Panc1 (cell line): Measurements from ENCODE around the gene NARS2. TPM values are rescaled to one million over a fixed set of nuclear protein-coding genes. Genes with fewer than 3 reads are reported as not detected.

Source experiments
- ATAC-seq: fragments of 200-7000 bp; cut with Tn5 transposase; 2 replicates; pipeline ENCODE4 v1.9.1; 2020; ENCODE audit warnings: mild to moderate bottlenecking, moderate library complexity
- BruUV-seq: library from RNA; stranded (reverse); fragments of 400-500 nt; replicated peaks from 2 replicates; lab custom pipeline; 2021; lab: Mats Ljungman, UMichigan
- CTCF ChIA-PET: fragments of 300-600 bp; sonication (Branson Sonifier 250); formaldehyde crosslinking; loops from one replicate; lab custom pipeline; 2022; ENCODE audit warnings: antibody characterized with exemption; lab: Charles Lee
- POLR2A ChIA-PET: fragments of 300-600 bp; sonication (Branson Sonifier 250); formaldehyde crosslinking; loops from one replicate; lab custom pipeline; 2022; ENCODE audit warnings: antibody characterized with exemption; lab: Charles Lee
- DNase-seq: peaks from one replicate; pipeline ENCODE4 v3.0.0-alpha.2; 2010; ENCODE audit warnings: low read depth, low spot score
- H3K27ac ChIP-seq: 2 replicates; pipeline ENCODE4 v1.5.1; 2011; ENCODE audit warnings: mild to moderate bottlenecking, low read length, inconsistent platforms
- H3K27me3 ChIP-seq: fragments of 200-500 bp; sonication (Bioruptor generic); 2 replicates; pipeline ENCODE4 v1.6.0; 2014; ENCODE audit warnings: low read length, inconsistent platforms; ENCODE audit not compliant: control insufficient read depth, insufficient read depth
- H3K36me3 ChIP-seq: fragments of 200-500 bp; sonication (Bioruptor generic); 2 replicates; pipeline ENCODE4 v1.5.1; 2014; ENCODE audit warnings: inconsistent platforms, mild to moderate bottlenecking, low read length, moderate library complexity; ENCODE audit not compliant: control insufficient read depth, insufficient read depth
- H3K4me1 ChIP-seq: 2 replicates; pipeline ENCODE4 v1.5.1; 2011; ENCODE audit warnings: inconsistent platforms, mild to moderate bottlenecking, low read length, moderate library complexity; ENCODE audit not compliant: control insufficient read depth, insufficient read depth
- H3K4me3 ChIP-seq, 2 experiments: 2 replicates each; pipeline ENCODE4 v1.5.1; 2011 to 2012; ENCODE audit warnings: low read depth in 2 of 2, low read length in 2 of 2, mild to moderate bottlenecking in 2 of 2, inconsistent platforms in 1 of 2, moderate library complexity in 1 of 2
- H3K9me3 ChIP-seq: fragments of 200-500 bp; sonication (Bioruptor generic); 2 replicates; pipeline ENCODE4 v1.5.1; 2014; ENCODE audit warnings: low read depth, mild to moderate bottlenecking, inconsistent platforms, low read length, moderate library complexity; ENCODE audit not compliant: control insufficient read depth, insufficient read depth
- CTCF ChIP-seq: fragments of 450-650 bp; IDR thresholded peaks from 2 replicates; pipeline ENCODE4 v1.5.1; 2017; ENCODE audit warnings: mild to moderate bottlenecking
- POLR2AphosphoS5 ChIP-seq: IDR thresholded peaks from 2 replicates; pipeline ENCODE4 v1.6.1; 2012; ENCODE audit warnings: mild to moderate bottlenecking, low read depth, low read length, moderate library complexity
- REST ChIP-seq, 2 experiments: IDR thresholded peaks; 2 replicates each; pipeline ENCODE4 v1.6.1; 2011 to 2012; ENCODE audit warnings: low read depth in 2 of 2, control low read depth in 1 of 2, low read length in 1 of 2, mild to moderate bottlenecking in 1 of 2, moderate library complexity in 1 of 2; ENCODE audit not compliant: insufficient read depth in 1 of 2
- SIN3A ChIP-seq: IDR thresholded peaks from 2 replicates; pipeline ENCODE4 v1.6.1; 2012; ENCODE audit warnings: low read depth, mild to moderate bottlenecking, low read length, moderate library complexity, borderline replicate concordance; ENCODE audit not compliant: insufficient read depth
- TCF7L2 ChIP-seq: IDR thresholded peaks from 2 replicates; pipeline ENCODE4 v1.6.1; 2011; ENCODE audit warnings: mild to moderate bottlenecking, low read depth, low read length, inconsistent platforms
- in situ Hi-C: cut with HindIII; loops from 2 replicates; pipeline ENCODE4 v1.10.0; 2016; ENCODE audit warnings: low sequenced_read_pairs, low pct_unique_long_range_greater_than_20kb
- intact Hi-C: fragments of 100-400 bp; cut with micrococcal nuclease; formaldehyde crosslinking; loops from one replicate; pipeline ENCODE4 v1.10.0; 2022; ENCODE audit not compliant: unreplicated experiment
- total RNA-seq: library from RNA; stranded (reverse); gene quantifications from one replicate; pipeline ENCODE4 v1.2.1, GENCODE V29; 2021; ENCODE audit not compliant: unreplicated experiment

Gene NARS2
- total RNA-seq, 1 experiment from 2014 or later, result 29.8 TPM

DNA sequence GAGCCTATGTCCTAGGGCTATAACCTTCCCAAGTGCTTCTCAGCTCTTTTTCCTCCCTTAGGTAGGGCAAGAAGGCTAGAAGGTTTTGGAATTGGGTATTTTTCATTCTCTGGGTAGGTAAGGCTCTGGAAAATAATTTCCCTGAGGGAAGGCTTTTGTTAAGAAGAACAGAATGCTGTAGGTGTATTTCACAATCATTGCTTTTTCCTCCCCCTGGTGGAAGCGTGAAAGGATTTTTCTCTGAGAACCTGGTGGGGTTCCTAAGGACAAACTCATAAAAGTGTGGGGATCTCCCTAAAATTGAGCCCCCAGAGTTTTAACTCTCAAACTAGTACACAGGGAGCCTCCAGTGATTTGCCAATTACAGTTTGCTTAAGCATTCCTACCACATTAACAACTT is 41.1 kb upstream of the NARS2 start:
- no peak overlapping the region for H3K4me3 ChIP-seq
- no peaks in the 10 kb centered on the region for H3K9me3 ChIP-seq
- POLR2A ChIA-PET, result no interaction called here
- H3K36me3 ChIP-seq, result no peaks in the 10 kb centered on the region
- intact Hi-C loops, result no loop called here
- TF ChIP-seq CTCF, result no peak
- TF ChIP-seq TCF7L2, result no peak
- TF ChIP-seq SIN3A, result no peak
- TF ChIP-seq REST (IDR thresholded peaks at IDR 0.05; ENCODE audit: insufficient read depth in 1 of 2, low read depth in 2 of 2, low read length in 1 of 2), result no peak
- TF ChIP-seq POLR2AphosphoS5, result no peak
- H3K27ac ChIP-seq, result no peak overlapping the region
- no peaks in the 10 kb centered on the region for H3K27me3 ChIP-seq
- BruUV-seq, result no TSS peak
- DNase-seq (no peak), ATAC-seq (no peak)
- CTCF ChIA-PET, result no interaction called here
- in situ Hi-C loops, result no loop called here
- no peaks in the 10 kb centered on the region for H3K4me1 ChIP-seq

DNA sequence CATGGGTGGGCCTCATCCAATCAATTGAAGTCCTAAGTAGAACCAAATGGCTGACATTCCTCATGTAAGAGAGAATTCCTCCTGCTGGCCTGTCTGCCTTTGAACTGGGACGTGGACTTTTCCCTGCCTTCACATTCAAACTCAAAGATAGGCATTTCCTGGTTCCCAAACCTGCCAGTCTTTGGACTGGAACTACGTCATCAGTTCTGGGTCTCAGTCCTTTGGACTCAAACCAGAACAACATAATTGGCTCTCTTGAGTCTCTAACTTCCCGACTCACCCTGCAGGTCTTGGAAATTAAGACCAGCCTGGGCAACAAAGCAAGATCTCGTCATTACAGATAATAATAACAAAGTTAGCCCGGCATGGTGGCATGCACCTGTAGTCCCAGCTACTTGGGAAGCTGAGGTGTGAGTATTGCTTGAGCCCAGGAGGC is 38.7 kb upstream of the NARS2 start:
- CTCF ChIA-PET, result no interaction called here
- no peaks in the 10 kb centered on the region for H3K9me3 ChIP-seq
- H3K27ac ChIP-seq, result no peak overlapping the region
- H3K4me1 ChIP-seq, result no peaks in the 10 kb centered on the region
- in situ Hi-C loops (no loop called here), intact Hi-C loops (no loop called here)
- no peak for ATAC-seq
- no peaks in the 10 kb centered on the region for H3K36me3 ChIP-seq
- no peak for DNase-seq
- no TSS peak for BruUV-seq
- TF ChIP-seq CTCF, result no peak
- H3K4me3 ChIP-seq, result no peak overlapping the region
- POLR2A ChIA-PET, result no interaction called here
- no peaks in the 10 kb centered on the region for H3K27me3 ChIP-seq
